ENCODE measurements around the gene ZNF566.

Gene ZNF566

GRCh38 chr19:36527873-36528193 is 38.5 kb upstream of the ZNF566 start (continued):
- TF ChIP-seq ZNF146 (tag by site-specific recombination; IDR thresholded peaks at IDR 0.05): 0 out of 2 replicates have a peak, but pooled peaks have one; percentile 15
- no peak for TF ChIP-seq PRDM10 (tag by site-specific recombination; IDR thresholded peaks at IDR 0.05)
- TF ChIP-seq ZNF621 (tag by site-specific recombination; IDR thresholded peaks at IDR 0.05): no peak
- TF ChIP-seq AEBP2 (tag by site-specific recombination; IDR thresholded peaks at IDR 0.05; ENCODE audit: borderline replicate concordance): no peak

- ChIA-PET POLR2A (interaction anchor here (1.7 to 4.9 kb wide), 7 partner anchors 38 to 550 kb away, joined by 8 to 65 read pairs (median 11); partner anchors contain the start of genes ZNF146, ZNF345, ZNF382 and ZNF420), CTCF (no interaction called here)
- TF ChIP-seq GLI4 (tag by site-specific recombination; IDR thresholded peaks at IDR 0.05): no peak
- TF ChIP-seq KLF7 (tag by site-specific recombination; IDR thresholded peaks at IDR 0.05; ENCODE audit: borderline replicate concordance): no peak
- TF ChIP-seq ZXDB (tag by site-specific recombination; IDR thresholded peaks at IDR 0.05): no peak
- no peak for TF ChIP-seq ZNF416 (tag by site-specific recombination; IDR thresholded peaks at IDR 0.05)
- TF ChIP-seq BCL11A (tag by site-specific recombination; IDR thresholded peaks at IDR 0.05; ENCODE audit: low read depth): no peak
- TF ChIP-seq ZBTB48 (tag by site-specific recombination; IDR thresholded peaks at IDR 0.05): no peak
- no peak for TF ChIP-seq ZNF658 (tag by site-specific recombination; IDR thresholded peaks at IDR 0.05)
- Histone ChIP-seq H3K9me3 (ENCODE audit: control insufficient read depth, insufficient read depth, low read depth, low read length) (peaks cover 31% of the 10 kb centered on the region), H3K4me3 (ENCODE audit: low read depth, low read length) (peak overlapping the region; percentile 91), H3K27ac (ENCODE audit: extremely low read depth, low read depth, low read length) (peak overlapping the region; percentile 96; the same call in 1 of the 2 replicates), H3K4me1 (ENCODE audit: control insufficient read depth, insufficient read depth, low read length) (peaks cover 8% of the 10 kb centered on the region; the same call in 1 of the 2 replicates), H3K36me3 (ENCODE audit: control insufficient read depth in 2 of 2, insufficient read depth in 1 of 2, low read length in 2 of 2) (peaks cover 37 to 54% of the 10 kb centered on the region in 2 experiments)
These were observed 38.0 kb upstream of the ZNF566 start for GRCh38 chr19:36527341-36527740.

GRCh38 chr19:36526581-36526980 is 37.2 kb upstream of the ZNF566 start:
- ChIA-PET POLR2A (interaction anchor here (3.3 to 4.9 kb wide), 3 partner anchors 38 to 78 kb away, joined by 31 to 65 read pairs (median 56); partner anchors contain the start of genes ZNF382, ZNF529 and ZNF566), CTCF (interaction anchor here (0.7 kb wide), 1 partner anchor 180 kb away, joined by 3 read pairs; no protein-coding TSS in a partner anchor)
- H3K4me3 ChIP-seq (ENCODE audit: low read depth, low read length): no peak overlapping the region
- peaks cover 44 to 62% of the 10 kb centered on the region in 2 experiments for H3K36me3 ChIP-seq (ENCODE audit: control insufficient read depth in 2 of 2, insufficient read depth in 1 of 2, low read length in 2 of 2)
- H3K4me1 ChIP-seq (ENCODE audit: control insufficient read depth, insufficient read depth, low read length): peaks cover 8% of the 10 kb centered on the region; the same call in 1 of the 2 replicates
- peaks cover 31% of the 10 kb centered on the region for H3K9me3 ChIP-seq (ENCODE audit: control insufficient read depth, insufficient read depth, low read depth, low read length)
- H3K27ac ChIP-seq (ENCODE audit: extremely low read depth, low read depth, low read length): no peak overlapping the region
- no peak for TF ChIP-seq ZNF274 (IDR thresholded peaks at IDR 0.05; ENCODE audit: low read length)
- TF ChIP-seq ZNF274 (tag by site-specific recombination; IDR thresholded peaks at IDR 0.05; ENCODE audit: borderline replicate concordance): no peak
- TF ChIP-seq ZNF580 (tag by site-specific recombination; IDR thresholded peaks at IDR 0.05): no peak
- TF ChIP-seq TCF7L2 (IDR thresholded peaks at IDR 0.05; ENCODE audit: borderline replicate concordance, low read depth, low read length): no peak
- TF ChIP-seq ZFP3 (tag by site-specific recombination; IDR thresholded peaks at IDR 0.05; ENCODE audit: low read depth): no peak
- no peak for TF ChIP-seq ZNF692 (tag by site-specific recombination; IDR thresholded peaks at IDR 0.05)
- TF ChIP-seq ZNF214 (tag by site-specific recombination; IDR thresholded peaks at IDR 0.05; ENCODE audit: borderline replicate concordance): no peak
- TF ChIP-seq ZNF26 (tag by site-specific recombination; IDR thresholded peaks at IDR 0.05): no peak
- TF ChIP-seq ZNF707 (tag by site-specific recombination; IDR thresholded peaks at IDR 0.05): no peak
